Activated CD4-positive, alpha-beta memory T cell treated with anti-CD3 and anti-CD28 coated beads, Interleukin-2, amount 10 ng/mL, durations not matched to agents 7 days and 5 days (primary cell): ENCODE measurements around the gene GFOD2. TPM values are rescaled to one million over a fixed set of nuclear protein-coding genes. Genes with fewer than 3 reads are reported as not detected.

Experiments
- CTCF ChIA-PET: fragments of 350-600 bp; sonication (Branson Sonifier 250); formaldehyde crosslinking; loops from one replicate; lab custom pipeline; 2021; ENCODE audit warnings: antibody characterized with exemption, inconsistent platforms; lab: Charles Lee
- POLR2A ChIA-PET: fragments of 350-600 bp; sonication (Branson Sonifier 250); formaldehyde crosslinking; loops from one replicate; lab custom pipeline; 2021; ENCODE audit warnings: antibody characterized with exemption; lab: Charles Lee
- DNase-seq: peaks from one replicate; pipeline ENCODE4 v3.0.0-alpha.2; 2020
- H3K27ac Mint-ChIP-seq: one replicate; pipeline ENCODE4 v1.8.0; 2021; ENCODE audit warnings: mild to moderate bottlenecking, mixed read lengths
- H3K27me3 Mint-ChIP-seq: one replicate; pipeline ENCODE4 v1.8.0; 2021; ENCODE audit warnings: mixed read lengths
- H3K36me3 Mint-ChIP-seq: one replicate; pipeline ENCODE4 v1.8.0; 2021; ENCODE audit warnings: low read depth, mixed read lengths
- H3K4me1 Mint-ChIP-seq: one replicate; pipeline ENCODE4 v1.8.0; 2021; ENCODE audit warnings: mixed read lengths
- H3K4me3 Mint-ChIP-seq: one replicate; pipeline ENCODE4 v1.8.0; 2021; ENCODE audit warnings: mild to moderate bottlenecking, mixed read lengths
- H3K9me3 Mint-ChIP-seq: one replicate; pipeline ENCODE4 v1.8.0; 2021; ENCODE audit warnings: mixed read lengths
- total RNA-seq, 2 experiments: library from RNA; stranded (reverse); gene quantifications; one replicate each; pipeline ENCODE4 v1.2.3, GENCODE V29; 2021

GFOD2 gene
- total RNA-seq, 2 experiments from 2014 or later, result 13.0 to 14.9 TPM

DNA sequence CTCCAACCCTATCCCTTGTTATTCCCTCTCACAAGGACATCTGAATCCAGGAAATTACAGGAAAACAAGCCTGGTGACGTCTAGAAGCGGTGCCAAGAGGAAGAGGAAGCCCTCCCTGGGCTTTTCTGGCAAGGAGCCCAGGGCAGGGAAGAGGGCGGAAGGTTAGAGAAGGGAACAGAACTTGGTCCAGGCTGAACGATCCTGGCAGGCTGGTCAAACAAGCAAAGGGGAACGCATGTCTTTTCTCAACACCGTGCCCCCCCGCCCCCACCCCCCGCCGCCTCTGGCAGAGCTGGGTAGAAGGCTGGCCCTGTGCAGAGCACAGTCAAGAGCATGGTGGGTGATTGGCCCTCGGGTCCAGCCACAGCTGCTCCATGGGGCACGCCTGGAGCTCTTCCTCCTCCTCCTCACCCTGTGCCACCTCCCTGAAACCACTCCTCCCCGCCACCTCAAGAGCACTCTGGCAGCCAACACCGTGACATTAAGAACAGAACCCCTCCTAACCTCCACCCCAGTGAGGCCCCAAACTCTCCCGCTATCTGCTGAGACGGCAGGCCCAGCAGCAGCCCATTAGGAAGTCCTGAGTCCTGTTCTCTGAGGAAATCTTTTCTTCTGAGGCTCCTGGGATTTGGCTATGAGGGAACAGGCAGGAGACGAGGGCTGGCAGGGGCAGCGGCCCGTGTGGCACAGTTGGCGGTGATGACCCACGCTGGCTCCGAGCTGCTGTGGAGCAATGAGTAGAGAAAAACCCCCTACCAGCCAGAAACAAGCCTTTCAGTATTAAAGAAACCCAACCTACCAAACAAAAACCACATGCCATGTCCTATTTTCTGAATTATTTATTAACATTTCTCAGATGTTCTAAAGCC, 45.2 kb downstream of the GFOD2 start:
- no peak for DNase-seq
- ChIA-PET POLR2A (interaction anchor here (0.7 to 1.5 kb wide), 4 partner anchors 9 to 133 kb away, joined by 3 to 6 read pairs (median 3); partner anchors contain the start of genes GFOD2, RANBP10 and TSNAXIP1), CTCF (interaction anchor here (0.9 to 16.7 kb wide), 9 partner anchors 8 to 200 kb away, joined by 3 to 179 read pairs (median 6); partner anchors contain the start of gene GFOD2)
- H3K9me3 Mint-ChIP-seq, result no peaks in the 10 kb centered on the region
- peaks cover 4% of the 10 kb centered on the region for H3K4me1 Mint-ChIP-seq
- no peaks in the 10 kb centered on the region for H3K27me3 Mint-ChIP-seq
- H3K4me3 Mint-ChIP-seq, result no peak overlapping the region
- no peaks in the 10 kb centered on the region for H3K36me3 Mint-ChIP-seq
- H3K27ac Mint-ChIP-seq, result no peak overlapping the region

DNA sequence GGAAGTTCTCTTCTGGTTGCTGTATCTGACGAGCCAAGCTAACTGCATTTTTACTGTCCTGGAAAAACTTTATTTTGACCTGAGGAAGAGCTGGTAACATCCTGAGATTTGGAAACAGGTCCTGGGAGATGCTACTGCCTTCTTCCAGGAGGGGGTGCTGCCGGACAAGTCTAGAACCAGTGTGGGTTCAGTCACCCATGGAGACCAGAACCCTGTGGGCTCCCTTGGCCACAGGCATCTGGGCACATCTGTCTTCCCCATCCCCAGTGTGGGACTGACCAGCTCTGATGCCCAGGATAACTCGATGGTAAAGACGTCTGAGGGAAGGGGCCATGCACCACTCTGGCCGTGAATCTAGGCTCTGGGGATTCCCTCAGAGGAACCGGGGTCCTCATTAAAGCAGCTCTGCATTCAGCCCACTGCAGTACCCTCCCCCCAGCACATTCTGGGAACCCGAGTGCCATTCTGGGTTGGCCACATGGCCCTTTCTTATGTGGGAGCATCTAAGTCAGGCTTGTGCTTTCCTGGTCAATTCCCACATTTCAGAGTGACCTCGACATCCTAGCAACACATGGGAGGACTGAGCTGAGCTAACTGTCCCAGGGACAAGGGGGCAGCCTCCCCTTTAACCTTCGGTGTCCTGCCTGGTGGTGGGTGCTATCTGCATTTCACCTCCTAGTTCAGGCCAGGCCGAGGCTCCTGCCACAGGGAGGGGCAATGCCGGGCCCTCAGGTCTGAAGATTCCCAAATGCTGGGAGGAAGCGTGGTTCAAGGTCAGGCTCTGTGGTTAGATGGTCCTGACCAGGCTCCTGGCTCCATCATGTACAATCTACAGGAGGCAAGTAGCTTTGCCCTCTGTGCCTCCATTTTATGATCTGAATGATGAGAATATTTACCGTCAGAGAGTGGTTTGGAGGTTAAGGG, 46.1 kb downstream of the GFOD2 start:
- no peaks in the 10 kb centered on the region for H3K36me3 Mint-ChIP-seq
- no peaks in the 10 kb centered on the region for H3K9me3 Mint-ChIP-seq
- peaks cover 5% of the 10 kb centered on the region for H3K4me1 Mint-ChIP-seq
- H3K4me3 Mint-ChIP-seq, result no peak overlapping the region
- no peak overlapping the region for H3K27ac Mint-ChIP-seq
- no peaks in the 10 kb centered on the region for H3K27me3 Mint-ChIP-seq
- ChIA-PET CTCF (interaction anchor here (0.6 to 16.7 kb wide), 28 partner anchors 9 to 367 kb away, joined by 3 to 179 read pairs (median 4); partner anchors contain the start of genes ATP6V0D1, CARMIL2, GFOD2 and RANBP10), POLR2A (interaction anchor here (1.0 to 1.5 kb wide), 4 partner anchors 12 to 134 kb away, joined by 3 to 6 read pairs (median 4); partner anchors contain the start of genes ACD, GFOD2, RANBP10 and TSNAXIP1)
- peak; percentile 72 for DNase-seq

DNA sequence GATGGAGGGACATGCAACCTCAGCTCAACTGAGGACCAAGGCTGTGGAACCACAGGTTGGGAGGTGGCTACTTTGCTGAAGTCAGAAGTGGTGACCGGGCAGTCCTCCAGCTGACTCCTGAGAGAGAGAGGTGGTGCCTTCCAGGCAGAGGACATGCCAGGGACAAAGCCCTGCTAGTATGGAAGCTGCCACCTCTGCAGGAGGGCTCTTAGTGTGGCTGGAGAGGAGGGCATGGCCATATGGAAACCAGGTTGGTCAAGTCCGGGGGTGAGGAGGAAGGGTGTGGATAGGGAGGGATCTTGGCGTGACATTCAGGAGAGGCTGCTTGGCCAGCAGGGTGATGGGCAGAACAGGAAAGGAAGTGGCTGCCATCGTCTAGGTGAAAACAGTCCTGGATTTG, 46.8 kb downstream of the GFOD2 start:
- POLR2A ChIA-PET, result interaction anchor here (1.0 to 1.5 kb wide), 4 partner anchors 12 to 134 kb away, joined by 3 to 6 read pairs (median 4); partner anchors contain the start of genes ACD, GFOD2, RANBP10 and TSNAXIP1
- Mint-ChIP-seq H3K4me1 (peaks cover 12% of the 10 kb centered on the region), H3K4me3 (no peak overlapping the region), H3K27me3 (no peaks in the 10 kb centered on the region), H3K27ac (no peak overlapping the region), H3K9me3 (no peaks in the 10 kb centered on the region), H3K36me3 (no peaks in the 10 kb centered on the region)
- no peak for DNase-seq
- CTCF ChIA-PET, result interaction anchor here (0.6 to 16.7 kb wide), 27 partner anchors 9 to 368 kb away, joined by 3 to 179 read pairs (median 5); partner anchors contain the start of genes ATP6V0D1, CARMIL2, GFOD2 and RANBP10

DNA sequence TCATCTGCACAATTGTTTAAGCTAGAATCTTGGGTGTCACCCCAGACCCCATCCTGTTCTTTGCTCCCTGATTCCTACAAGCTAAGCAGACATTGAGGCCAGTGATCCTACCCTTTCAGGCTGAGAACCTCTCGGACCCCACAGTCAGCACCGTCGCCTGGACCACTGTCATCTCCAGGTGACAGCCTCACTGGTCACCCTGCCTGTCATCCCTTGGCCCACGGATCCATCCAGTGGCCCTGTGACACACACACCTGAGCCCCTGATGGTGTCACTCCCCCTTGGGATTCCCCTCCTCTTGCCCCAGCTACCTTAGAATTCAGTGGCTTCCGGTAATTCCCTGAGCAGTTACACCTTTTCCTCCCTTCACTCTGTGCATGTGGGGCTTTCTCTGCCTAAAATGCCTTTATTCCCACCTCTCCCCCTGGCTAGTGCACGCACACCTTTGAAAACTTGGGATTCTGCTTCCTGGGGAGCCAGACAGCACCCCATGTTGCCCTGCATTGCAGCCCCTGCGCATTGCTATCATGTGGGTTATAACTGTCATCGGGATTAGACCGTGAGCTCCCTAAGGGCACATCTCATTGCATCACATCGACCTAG, 49.5 kb downstream of the GFOD2 start:
- POLR2A ChIA-PET, result interaction anchor here (0.7 to 3.5 kb wide), 3 partner anchors 9 to 149 kb away, joined by 3 to 12 read pairs (median 4); partner anchors contain the start of gene ACD

DNA sequence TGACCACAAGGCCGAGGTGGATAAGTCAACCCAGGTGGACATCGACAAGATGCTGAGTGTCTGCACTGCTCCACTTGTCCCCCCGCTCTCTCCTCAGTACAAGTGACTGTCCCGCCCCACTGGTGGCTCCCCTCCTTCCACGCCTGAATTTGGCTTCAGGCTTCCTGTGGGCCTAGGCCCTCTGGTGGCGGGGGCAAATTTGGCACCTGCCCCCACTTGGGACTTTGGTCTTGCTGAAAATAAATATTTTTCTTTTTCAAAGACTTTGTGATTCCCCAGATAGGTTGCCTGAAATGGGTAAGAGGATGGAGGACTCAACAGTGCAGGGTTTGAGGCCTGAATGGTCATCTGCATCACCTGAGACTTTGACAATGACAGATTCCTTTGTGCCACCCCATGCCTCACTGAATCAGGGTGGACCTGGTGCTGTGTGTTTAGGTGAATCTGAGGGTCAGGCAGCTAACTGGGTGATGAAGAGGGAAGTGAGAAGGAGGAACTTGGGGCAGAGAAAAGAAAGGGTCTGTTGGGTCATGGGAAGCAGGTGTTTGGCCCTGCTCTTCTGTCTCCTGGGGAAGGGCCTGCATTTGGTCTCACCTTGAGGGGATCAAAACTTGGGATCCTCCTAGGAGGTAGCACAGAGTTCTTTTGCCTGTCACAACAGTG, 50.5 kb downstream of the GFOD2 start:
- DNase-seq, result no peak
- H3K27me3 Mint-ChIP-seq, result no peaks in the 10 kb centered on the region
- H3K4me3 Mint-ChIP-seq, result peak overlapping the region; percentile 24
- no peaks in the 10 kb centered on the region for H3K36me3 Mint-ChIP-seq
- H3K4me1 Mint-ChIP-seq, result peaks cover 30% of the 10 kb centered on the region
- POLR2A ChIA-PET, result interaction anchor here (0.7 to 3.5 kb wide), 7 partner anchors 23 to 595 kb away, joined by 3 to 12 read pairs (median 4); partner anchors contain the start of genes CARMIL2 and SLC7A6
- CTCF ChIA-PET, result interaction anchor here (1.1 to 16.7 kb wide), 13 partner anchors 9 to 272 kb away, joined by 3 to 179 read pairs (median 5); partner anchors contain the start of genes ACD, ATP6V0D1, CARMIL2 and CTCF
- no peaks in the 10 kb centered on the region for H3K9me3 Mint-ChIP-seq
- peak overlapping the region; percentile 16 for H3K27ac Mint-ChIP-seq

More for the DNA sequence above, 49.5 kb downstream of the GFOD2 start:
- CTCF ChIA-PET, result interaction anchor here (0.8 to 16.7 kb wide), 11 partner anchors 9 to 148 kb away, joined by 3 to 179 read pairs (median 4); partner anchors contain the start of genes ACD, CTCF, RANBP10 and TSNAXIP1
- H3K4me3 Mint-ChIP-seq, result no peak overlapping the region
- H3K27me3 Mint-ChIP-seq, result no peaks in the 10 kb centered on the region
- H3K4me1 Mint-ChIP-seq, result peaks cover 27% of the 10 kb centered on the region
- H3K9me3 Mint-ChIP-seq, result no peaks in the 10 kb centered on the region
- H3K36me3 Mint-ChIP-seq, result no peaks in the 10 kb centered on the region
- peak overlapping the region; percentile 36 for H3K27ac Mint-ChIP-seq
- DNase-seq, result no peak

DNA sequence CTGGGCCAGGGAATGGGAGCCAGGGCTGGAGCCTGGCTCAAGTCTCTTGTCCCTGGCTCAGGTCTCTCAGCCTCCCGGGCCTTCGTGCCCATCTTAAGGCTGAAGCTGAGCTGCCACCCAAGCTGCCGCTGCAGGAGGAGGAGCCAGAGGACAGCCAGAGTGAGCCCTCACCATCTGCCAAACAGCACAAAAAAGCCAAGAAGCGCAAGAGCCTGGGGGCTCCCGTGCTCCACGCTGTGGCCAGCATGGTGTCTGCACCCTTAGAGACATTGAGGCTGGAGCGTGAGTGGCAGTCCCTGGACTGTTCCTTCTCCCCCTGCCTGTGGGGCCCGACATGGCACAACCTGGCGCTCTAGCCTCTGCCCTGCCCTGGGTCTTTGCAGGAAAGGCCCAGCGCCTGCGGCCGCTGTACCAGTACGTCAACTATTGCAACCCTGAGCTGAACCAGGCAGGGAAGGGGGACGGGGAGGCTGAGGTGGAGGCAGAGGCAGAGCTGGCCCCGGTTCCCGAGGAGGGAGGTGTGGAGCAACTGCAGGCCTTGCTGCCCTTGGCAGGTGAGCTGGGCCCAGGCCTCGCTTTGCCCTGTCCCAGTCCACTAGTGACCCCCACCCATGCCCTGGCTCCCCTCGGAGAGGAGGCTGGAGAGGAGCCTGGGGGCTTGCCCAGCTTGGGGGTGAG, 51.2 kb downstream of the GFOD2 start:
- DNase-seq, result peak; percentile 88
- no peaks in the 10 kb centered on the region for H3K36me3 Mint-ChIP-seq
- H3K4me1 Mint-ChIP-seq, result peaks cover 30% of the 10 kb centered on the region
- H3K27ac Mint-ChIP-seq, result no peak overlapping the region
- H3K27me3 Mint-ChIP-seq, result no peaks in the 10 kb centered on the region
- ChIA-PET POLR2A (interaction anchor here (0.7 to 3.5 kb wide), 13 partner anchors 9 to 596 kb away, joined by 3 to 12 read pairs (median 5); partner anchors contain the start of genes ATP6V0D1, CARMIL2, CTCF and GFOD2), CTCF (interaction anchor here (0.5 to 16.7 kb wide), 20 partner anchors 8 to 373 kb away, joined by 3 to 179 read pairs (median 4); partner anchors contain the start of genes ACD, ATP6V0D1, CARMIL2 and CTCF)
- no peaks in the 10 kb centered on the region for H3K9me3 Mint-ChIP-seq
- H3K4me3 Mint-ChIP-seq, result peak overlapping the region; percentile 86

DNA sequence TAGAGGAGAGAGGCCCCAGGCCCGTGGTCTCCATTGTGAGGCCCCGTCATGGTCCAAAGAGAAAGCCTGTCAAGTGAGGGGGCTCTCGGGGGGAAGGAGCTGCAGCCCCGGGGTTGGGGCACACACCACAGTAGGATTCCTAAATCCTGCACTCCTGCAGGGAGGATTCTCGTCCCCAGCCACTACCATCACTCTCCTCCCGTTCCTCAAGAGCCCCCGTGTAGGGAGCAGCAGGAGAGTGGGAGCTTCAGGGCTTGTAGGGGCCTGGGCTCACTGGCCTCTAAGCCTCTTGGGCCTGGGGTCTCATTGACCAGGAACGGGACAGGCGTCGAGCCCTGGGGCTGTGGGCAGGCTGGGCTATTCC, 51.7 kb downstream of the GFOD2 start:
- Mint-ChIP-seq H3K27ac (no peak overlapping the region), H3K9me3 (no peaks in the 10 kb centered on the region)

DNA sequence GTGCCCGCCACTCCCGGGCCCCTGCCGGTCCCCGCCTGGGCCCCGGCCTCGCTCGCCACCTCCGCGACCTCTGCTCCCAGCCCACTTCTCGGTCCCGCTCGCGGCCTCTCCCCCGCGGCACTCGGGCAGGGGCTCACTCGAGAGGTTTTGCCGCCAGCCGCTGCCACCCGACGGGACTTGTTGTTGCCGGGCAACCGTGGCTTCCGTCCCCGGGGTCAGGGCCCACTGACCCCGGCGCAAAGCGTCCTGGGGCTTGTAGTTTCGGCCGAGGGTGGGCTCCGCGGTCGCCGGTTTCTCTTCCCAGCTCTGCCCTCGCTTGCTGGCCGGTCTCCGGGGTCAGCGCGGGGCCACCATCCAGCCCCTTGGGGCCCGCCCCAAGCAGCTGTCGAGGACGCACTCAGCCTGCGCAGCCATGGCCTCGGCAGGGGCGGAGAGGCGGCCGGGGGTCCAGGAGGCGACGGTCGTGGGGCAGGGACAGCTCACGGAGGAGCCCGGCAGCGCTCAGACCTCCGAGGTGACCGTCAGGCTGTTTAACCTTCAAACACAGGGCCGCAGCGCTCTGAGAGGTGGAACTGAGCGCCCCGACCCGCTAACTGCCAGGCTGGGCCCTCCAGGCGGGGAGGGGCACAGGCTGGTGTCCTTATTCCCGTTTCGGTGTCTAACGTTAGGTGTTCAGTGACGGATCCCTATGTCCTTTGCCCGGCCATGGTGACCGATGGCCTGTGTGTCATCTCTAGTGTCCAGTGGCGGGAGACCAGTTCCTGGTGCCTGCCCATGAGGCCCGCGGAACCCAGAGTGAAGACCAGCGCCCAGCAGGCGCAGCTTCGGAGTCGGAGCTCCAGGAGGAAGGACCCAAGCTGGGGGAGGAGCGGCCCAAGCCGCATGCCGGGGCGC, 52.3 kb downstream of the GFOD2 start, which contains the start of the genes C16orf86 and ENKD1:
TSS of gene C16orf86 (plus strand) at position 256 of the 894 bp plus-strand sequence. CDS start at position 413, 157 bp downstream.
TSS of gene ENKD1 (minus strand) at position 192 of the 894 bp plus-strand sequence. CDS start 308 bp downstream, outside the sequence.
- CTCF ChIA-PET, result interaction anchor here (1.0 to 16.7 kb wide), 17 partner anchors 22 to 374 kb away, joined by 3 to 179 read pairs (median 4); partner anchors contain the start of genes ATP6V0D1, CARMIL2 and CTCF
- no peaks in the 10 kb centered on the region for H3K27me3 Mint-ChIP-seq
- H3K27ac Mint-ChIP-seq, result peak within 1 kb of the TSS; percentile 47

More for the DNA sequence above, 51.7 kb downstream of the GFOD2 start:
- ChIA-PET POLR2A (interaction anchor here (1.0 to 3.5 kb wide), 12 partner anchors 8 to 186 kb away, joined by 3 to 12 read pairs (median 5); partner anchors contain the start of genes ATP6V0D1, CARMIL2, CTCF and GFOD2), CTCF (interaction anchor here (0.5 to 16.7 kb wide), 20 partner anchors 7 to 374 kb away, joined by 3 to 179 read pairs (median 4); partner anchors contain the start of genes ACD, ATP6V0D1, CARMIL2 and CTCF)
- Mint-ChIP-seq H3K36me3 (no peaks in the 10 kb centered on the region), H3K4me1 (peaks cover 28% of the 10 kb centered on the region), H3K27me3 (no peaks in the 10 kb centered on the region), H3K4me3 (peak overlapping the region; percentile 86)
- DNase-seq, result no peak

DNA sequence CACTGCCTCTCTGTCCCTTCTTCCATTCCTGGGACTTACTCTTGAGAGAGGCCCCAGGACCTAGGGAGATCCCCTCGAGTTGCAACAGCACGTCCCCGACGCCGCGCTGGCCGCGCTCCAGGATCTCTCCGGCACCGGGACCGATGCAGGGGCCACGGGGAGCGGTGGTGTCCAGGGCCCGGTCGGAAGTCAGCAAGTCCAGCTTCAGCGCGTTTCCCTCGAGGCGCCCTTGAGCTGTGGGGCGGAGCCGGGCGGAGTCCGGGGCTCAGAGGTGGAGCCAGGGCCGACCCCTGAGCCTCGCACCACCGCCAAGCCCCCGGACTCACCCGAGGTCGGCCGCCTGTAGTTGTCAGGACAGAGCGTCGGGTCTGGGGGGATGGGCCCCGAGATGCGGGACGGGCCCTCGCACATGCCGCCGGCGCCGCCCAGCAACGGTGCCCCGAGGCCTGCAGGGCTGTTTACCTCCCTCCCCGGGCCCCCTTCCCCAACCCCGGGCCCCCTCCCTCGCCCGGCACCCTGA, 53.0 kb downstream of the GFOD2 start:
- POLR2A ChIA-PET, result interaction anchor here (1.6 to 3.7 kb wide), 6 partner anchors 21 to 145 kb away, joined by 5 to 15 read pairs (median 10); partner anchors contain the start of genes CARMIL2, CTCF and GFOD2
- Mint-ChIP-seq H3K4me3 (peak overlapping the region; percentile 65), H3K36me3 (no peaks in the 10 kb centered on the region), H3K4me1 (peaks cover 34% of the 10 kb centered on the region), H3K27ac (no peak overlapping the region), H3K9me3 (no peaks in the 10 kb centered on the region), H3K27me3 (no peaks in the 10 kb centered on the region)
- no peak for DNase-seq
- CTCF ChIA-PET, result interaction anchor here (1.6 to 16.7 kb wide), 8 partner anchors 21 to 185 kb away, joined by 3 to 179 read pairs (median 14); partner anchors contain the start of genes ATP6V0D1, CARMIL2 and CTCF

More for the DNA sequence above, 52.3 kb downstream of the GFOD2 start, which contains the start of the genes C16orf86 and ENKD1:
- peak within 1 kb of the TSS; percentile 86 for H3K4me3 Mint-ChIP-seq
- no peaks in the 10 kb centered on the region for H3K36me3 Mint-ChIP-seq
- peak; percentile 87 for DNase-seq
- H3K9me3 Mint-ChIP-seq, result no peaks in the 10 kb centered on the region
- POLR2A ChIA-PET, result interaction anchor here (1.0 to 3.7 kb wide), 12 partner anchors 8 to 186 kb away, joined by 3 to 15 read pairs (median 5); partner anchors contain the start of genes ATP6V0D1, CARMIL2, CTCF and GFOD2
- H3K4me1 Mint-ChIP-seq, result peaks cover 27% of the 10 kb centered on the region
